GM18867 (cell line): ENCODE data around the gene TMPRSS4.

Experiments
- ATAC-seq: cut with Tn5 transposase; IDR thresholded peaks from one replicate; pipeline ENCODE4 v1.9.1; 2021; ENCODE audit warnings: mild to moderate bottlenecking, moderate library complexity; ENCODE audit not compliant: unreplicated experiment

TMPRSS4 gene

DNA sequence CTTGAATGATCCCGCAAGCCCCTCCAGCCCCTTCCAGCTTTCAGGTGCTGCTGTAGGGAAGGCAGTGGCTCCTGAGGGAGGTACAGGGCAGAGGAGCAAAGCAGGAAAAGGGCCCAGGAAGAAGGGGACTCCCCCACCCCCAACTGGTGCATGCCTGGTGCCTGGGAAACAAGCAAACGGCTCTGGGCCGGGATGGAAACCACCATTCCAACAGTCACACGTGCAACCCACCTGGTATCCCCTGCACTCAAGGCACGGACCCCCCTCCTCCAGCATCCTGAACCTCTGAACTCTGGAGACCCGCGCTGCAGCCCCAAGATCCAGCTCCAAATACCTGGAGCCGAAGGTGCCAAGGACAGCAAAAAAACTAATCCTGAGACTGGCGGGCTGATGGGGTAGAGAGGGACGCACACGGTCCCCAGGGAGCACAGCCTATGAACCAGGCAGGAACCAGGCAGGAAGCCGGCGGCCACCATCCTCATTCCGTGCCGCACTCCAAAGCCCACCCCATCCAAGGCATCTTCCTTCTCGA, 75.2 kb downstream of the TMPRSS4 start:
- ATAC-seq, result no peak

DNA sequence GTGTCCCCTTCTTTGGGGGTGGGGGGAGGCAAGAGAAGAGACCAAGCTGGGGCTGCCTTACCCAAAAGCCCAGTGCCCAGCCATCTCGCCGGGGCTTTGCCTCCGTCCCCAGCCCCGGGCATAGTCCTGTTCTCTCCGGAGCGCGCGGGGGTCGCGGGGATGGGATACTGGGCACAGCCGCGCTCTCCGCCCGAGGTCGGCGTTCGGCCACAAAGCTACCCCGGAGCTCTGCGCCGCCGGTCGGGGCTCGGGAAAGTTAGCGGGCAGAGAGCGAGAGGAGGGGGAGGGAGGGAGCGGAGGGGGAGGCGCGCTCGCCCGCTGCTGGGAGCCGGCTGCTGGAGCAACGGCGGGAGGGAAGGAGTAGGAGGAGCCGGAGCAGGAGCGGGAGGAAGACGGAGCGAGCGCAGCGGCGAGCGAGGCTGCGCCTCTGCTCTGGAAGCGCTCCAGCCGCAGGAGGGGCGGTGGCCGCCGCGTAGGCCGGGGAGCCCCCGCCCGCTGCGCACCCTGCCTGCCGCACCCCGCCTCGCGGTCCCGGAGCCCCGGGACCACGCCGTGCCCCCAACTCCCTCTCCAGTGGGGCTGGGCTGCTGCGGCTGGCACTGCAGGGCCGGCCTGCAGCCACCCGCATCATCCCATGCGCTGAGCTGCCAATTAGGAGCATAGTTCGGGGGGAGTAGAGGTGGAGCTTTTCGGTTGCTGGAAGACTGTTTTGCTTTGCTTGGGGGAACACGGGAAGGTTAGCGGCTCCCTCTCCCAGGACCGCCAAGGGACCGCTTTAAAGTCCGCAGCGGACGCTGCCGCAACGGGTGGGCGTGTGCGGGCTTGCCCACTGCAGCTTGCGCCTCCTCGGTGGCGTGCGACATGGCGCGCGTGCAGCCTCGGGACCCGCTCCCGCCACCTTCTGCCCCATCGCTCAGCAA, 75.9 kb downstream of the TMPRSS4 start, which contains the start of gene SCN4B:
Gene SCN4B (minus strand): TSS at position 272 of the 920 bp plus-strand sequence. CDS start 150 bp downstream, at position 122.
- no peak for ATAC-seq

DNA sequence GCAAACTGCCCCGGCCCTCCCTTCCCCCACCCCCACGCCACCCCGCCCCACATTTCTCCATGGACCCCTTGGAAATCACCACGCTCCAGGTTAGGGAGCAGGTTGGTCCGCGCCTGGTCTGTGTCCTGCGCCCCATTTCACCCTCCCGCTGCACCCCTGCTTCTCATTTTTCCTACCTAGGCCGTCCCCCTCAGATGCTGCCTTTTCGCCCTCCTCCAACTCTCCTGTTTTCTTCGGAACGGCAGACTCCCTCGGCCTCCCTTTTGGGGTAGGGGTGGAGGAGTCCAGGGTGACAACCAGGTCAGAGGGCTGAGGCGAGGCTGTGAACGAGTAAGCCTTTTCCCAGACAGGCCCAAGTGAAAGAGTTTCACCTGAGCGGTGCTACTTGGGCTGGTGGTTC, 76.6 kb downstream of the TMPRSS4 start:
- no peak for ATAC-seq

DNA sequence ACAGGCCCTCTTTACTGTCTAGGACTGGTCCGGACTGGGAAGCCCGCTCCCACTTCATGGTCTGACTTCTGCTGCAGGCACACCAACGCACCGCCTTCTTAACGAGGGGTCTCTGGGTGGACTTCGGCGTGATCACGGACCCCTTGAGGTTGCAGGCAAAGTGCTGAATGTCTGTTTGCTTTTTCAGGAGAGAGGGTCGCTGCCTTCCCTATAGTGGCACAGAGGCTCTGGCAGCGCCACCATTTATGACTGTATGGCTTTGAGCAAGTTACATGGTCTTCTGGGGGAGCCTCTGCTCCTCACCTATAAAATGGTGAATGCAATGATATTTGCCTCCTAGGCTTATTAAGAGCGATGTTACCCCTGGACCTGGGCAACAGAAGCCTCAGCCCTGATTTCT, 77.1 kb downstream of the TMPRSS4 start:
- no peak for ATAC-seq

DNA sequence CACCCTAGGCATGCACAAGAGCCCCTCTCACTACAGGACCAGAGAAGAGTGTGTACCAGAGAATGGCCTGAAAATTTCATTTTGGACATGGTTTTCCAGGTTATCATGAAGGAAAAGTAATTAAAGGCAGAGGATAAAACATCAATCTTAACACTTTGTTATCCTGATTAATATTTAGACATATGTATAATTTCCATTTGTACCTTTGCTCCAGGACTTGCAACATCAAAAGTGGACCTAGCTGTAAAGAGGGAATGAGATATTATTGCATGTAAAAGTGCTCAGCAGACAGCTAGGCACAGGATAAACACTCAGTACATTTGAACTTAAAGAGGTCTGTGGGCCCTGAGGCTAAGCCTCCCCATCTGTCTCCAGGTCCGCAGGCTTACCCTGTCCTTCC, 77.8 kb downstream of the TMPRSS4 start:
- ATAC-seq, result no peak

DNA sequence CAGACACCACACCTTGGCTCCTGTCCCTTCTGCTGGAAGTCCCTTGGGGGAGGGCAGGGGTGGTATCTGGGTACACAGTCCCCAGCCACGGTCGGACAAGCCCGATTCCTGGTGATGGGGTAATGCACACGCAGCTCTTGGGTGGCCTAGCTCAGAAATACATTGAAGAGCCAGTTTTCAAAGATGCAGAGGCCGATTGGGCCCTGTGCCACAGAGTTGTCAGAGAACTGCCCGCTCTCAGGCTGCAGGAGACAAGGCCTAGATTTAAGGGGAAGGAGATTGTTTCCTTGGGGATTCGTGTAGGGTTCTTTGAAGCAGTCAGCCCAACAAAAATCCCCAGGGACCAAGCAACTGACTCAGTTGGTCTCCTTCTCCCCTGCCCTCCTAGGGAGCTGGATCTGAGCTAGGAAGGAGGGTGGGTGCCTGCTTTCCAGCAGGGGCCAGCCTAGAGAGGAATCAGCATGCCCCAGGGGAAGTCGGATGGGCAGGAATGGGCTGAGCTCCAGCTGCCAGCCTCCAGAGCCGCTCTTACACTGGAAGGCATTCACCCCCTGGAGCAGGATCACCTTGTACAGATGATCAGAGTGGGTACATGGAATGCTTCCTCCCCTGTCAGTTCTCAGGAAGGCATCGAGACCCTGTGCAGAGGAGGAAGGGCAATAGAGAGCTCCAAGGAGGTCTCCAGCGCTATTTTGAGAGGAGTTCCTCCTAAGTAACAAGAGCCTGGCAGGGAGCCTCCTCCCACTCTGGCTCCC, 79.1 kb downstream of the TMPRSS4 start:
- ATAC-seq, result no peak

DNA sequence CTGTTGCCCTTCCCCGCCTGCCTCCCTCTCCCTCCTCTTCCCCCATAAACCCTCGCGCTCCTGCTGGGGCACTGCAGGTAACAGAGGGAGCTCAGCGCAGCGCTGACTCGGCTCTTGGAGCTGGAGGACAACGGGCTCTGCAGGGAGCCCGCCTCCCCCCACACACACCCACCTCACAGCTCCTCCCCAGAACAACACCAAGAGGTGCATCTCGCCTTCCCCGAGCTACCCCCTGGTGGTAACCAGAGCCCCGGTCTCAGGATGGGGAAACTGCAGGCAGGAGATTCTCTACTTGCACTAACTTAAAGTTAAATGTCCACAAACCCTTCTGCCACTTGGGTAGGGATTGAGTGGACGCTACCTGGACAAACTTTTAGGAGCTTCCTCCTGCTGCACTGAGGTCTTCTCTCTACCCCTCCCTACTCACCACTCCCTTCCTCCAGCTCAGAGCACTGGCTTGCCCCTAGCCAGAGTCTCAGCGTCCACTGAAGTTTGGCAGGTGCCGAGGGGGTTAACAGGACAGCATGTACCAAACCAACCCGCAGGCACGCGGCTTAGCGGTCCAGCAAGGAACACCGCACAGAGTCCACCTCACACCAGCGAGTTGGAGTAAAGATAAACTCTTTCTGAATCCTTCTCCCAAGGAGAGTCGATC, 79.8 kb downstream of the TMPRSS4 start:
- ATAC-seq, result no peak

DNA sequence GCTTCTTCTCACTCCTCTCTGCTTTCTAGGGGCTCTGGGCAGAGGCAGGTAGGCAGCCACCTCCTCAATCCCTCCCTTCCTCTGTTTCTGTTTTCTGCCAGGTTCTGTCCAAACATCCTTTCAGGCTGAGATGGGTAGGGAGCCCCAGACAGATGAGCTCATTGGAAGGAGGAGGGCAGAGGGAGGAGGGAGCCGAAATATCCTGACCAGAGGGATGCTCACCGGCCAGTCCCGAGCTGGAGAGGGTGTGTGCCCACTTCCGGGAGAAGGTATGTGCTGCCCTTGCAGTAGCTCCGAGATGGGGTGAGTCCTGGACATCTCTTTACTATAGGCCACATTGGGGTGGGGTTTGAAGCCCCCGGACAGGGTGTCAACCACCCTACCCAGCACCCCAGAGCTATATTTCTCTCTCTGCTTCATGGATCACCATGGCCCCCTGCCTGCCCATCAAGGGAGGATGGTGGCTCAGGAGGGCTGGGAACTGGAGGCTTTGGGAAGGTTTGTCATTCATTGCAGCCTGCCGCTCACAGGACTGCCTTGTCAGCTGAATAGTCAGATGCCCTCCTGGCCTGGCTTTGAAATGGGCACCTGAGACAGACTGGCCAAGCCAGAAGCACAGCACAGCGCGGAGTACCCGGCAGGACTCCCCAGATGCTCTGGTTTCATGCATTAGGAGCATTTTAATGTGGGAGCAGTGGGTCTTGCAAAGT, 80.5 kb downstream of the TMPRSS4 start:
- no peak for ATAC-seq

DNA sequence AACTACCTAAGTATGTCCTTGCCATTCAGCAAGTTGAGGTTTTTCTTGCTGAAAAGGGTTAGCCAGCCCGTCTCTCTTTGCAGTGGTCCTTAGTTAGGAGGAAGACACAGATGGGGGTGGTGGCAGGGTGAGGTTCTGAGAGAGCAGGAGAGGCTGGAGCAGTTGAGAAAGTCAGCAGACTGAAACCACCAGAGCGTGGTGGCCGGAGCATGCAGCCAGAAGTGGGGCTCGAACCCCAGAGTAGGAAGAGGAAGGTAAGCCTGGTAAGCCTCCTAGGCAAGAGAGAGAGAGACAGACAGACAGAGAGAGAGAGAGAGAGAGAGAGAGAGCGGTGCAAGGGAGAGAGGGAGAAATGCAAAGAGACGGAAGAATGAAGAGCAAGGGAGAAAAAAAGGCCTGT, 84.9 kb downstream of the TMPRSS4 start:
- no peak for ATAC-seq

DNA sequence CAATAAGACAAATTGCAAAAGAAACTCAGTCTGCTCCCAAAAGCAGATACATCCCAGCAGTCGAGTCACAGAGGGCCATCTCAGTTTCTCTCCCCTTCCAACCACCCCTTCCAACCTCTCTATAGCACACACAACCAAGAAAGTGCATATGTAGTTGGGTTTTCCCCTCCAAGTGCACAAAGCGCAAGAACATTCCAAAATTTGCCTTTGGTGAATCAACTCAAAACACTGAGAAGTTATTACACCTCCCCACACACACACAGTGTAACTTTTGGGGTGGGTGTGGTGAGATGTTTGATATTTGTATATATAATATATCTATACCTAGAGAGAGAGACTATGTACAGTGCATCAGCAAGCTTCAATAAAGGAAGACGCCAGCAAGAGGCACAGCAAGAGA, 86.0 kb downstream of the TMPRSS4 start:
- no peak for ATAC-seq

DNA sequence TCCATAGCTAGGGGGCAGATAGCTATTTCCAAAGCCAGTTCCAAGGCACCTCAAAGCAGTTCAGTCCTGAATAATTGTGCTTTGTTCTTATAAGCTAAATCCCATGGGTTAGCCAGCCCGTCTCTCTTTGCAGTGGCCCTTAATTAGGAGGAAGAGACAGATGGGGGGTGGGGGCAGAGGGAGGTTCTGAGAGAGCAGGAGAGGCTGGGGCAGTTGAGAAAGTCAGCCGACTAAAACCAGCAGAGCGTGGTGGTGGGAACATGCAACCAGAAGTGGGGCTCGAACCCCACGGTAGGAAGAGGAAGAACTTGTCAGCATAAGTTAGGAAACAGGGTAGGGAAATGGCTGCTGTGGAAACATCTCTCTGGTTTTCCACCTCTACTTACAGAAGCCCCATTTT, 86.6 kb downstream of the TMPRSS4 start:
- no peak for ATAC-seq

DNA sequence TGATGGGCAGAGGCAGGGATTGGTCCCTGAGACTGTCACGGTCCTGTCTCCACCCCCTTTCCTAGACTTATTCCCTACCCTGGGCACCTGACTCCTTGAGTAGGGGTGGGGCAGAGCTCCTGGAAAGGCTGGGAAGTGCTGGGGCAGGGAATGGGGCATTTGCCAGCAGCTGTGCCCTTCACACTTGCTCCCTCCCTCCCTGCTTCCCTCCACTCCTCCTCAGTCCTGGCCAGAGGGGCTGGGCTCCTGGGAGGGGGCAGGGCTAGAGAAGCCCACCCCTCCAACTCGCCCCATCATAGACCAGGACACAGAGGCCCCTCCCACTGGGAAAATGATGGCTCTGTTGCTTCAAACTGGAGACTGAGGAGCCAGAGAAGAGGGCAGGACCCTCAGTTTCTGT, 88.0 kb downstream of the TMPRSS4 start:
- no peak for ATAC-seq

DNA sequence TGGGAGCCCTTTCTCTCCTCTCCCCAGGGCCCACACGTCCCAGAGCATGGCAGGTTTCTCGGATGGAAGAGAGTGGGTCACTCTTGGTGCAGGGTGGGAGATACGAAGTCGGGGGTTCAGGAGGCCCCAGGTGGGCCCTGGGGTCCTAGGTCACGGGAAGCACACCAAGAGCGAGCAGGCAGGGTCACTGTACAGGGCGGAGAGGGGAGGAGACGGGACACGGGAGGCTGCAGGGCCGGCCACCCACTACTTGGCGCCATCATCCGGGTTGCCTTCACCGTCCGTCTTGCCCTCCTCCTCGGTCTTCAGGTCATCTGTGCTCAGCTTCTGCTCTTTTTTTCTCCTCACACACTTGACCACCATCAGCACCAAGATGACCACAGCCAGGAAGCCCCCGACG, 89.8 kb downstream of the TMPRSS4 start:
- no peak for ATAC-seq

DNA sequence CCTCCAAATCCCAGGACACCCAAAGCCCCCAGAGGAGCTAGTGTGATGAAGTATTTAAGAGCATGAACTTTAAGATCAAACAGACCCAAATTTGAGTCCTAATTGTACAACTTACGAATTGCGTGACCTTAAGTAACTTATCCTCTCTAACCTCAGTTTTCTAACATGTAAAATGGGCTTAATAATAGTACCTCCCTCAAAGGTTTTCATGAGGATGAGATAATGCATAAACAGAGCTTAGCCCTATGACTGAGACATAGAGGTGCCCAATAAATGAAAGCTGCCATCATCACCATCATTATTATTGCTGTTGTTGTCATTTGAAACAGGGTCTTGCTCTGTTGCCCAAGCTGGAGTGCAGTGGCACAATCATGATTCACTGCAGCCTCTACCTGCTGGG, 90.4 kb downstream of the TMPRSS4 start:
- no peak for ATAC-seq

DNA sequence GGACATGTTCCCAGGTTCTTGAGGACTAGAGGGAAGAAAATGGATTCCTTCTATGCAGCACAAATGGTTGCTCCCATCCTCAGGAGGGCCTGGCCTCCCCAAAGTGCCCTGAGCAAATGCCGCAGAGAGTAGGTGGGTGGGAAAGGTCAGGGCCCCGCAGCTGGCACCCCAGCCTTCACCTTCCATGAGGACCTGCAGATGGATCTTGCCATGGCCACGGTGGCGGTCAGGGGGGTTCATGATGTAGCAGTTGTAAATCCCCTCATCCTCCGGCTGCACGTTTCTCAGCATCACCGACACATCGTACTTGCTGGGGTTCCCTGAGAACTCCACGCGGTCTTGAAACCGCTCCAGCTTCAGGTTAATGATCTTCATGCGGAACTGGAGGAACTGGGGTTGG, 91.0 kb downstream of the TMPRSS4 start:
- ATAC-seq, result no peak

DNA sequence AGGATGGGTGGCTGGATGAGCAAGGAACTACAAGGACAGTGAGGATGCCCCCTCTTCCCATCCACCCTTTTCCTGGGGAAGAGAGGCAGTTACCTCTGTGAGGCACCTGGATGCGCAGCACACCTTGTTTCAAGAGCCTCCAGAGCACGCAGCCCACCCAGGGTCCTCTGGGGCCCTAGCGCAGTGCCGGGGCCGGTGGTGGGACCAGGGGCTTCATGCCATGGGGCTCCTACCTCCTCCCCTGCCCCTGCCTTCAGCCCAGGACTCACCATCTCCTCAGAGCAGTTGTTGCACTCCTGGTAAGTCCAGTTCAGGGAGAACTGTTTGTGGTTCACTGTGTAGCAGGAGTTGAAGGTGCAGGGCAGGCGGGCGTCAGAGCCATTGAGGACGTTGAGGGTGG, 91.4 kb downstream of the TMPRSS4 start:
- no peak for ATAC-seq

DNA sequence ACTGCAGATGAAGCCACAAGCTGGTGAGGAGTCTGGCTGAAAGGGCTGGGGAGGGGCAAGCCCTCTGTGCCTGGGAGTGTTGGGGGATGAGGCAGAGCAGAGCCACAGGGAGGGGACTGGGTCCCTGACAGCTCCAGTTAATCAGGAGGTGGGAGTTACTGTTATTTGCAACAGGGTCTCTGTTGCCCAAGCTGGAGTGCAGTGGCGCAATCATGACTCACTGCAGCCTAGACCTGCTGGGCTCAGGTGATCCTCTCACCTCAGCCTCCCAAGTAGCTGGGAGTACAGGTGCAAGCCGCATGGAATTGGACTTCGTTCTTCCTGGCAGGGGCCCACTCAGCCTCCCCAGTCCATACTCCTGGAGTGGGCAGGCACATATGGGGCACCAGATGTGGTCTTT, 91.9 kb downstream of the TMPRSS4 start:
- no peak for ATAC-seq

DNA sequence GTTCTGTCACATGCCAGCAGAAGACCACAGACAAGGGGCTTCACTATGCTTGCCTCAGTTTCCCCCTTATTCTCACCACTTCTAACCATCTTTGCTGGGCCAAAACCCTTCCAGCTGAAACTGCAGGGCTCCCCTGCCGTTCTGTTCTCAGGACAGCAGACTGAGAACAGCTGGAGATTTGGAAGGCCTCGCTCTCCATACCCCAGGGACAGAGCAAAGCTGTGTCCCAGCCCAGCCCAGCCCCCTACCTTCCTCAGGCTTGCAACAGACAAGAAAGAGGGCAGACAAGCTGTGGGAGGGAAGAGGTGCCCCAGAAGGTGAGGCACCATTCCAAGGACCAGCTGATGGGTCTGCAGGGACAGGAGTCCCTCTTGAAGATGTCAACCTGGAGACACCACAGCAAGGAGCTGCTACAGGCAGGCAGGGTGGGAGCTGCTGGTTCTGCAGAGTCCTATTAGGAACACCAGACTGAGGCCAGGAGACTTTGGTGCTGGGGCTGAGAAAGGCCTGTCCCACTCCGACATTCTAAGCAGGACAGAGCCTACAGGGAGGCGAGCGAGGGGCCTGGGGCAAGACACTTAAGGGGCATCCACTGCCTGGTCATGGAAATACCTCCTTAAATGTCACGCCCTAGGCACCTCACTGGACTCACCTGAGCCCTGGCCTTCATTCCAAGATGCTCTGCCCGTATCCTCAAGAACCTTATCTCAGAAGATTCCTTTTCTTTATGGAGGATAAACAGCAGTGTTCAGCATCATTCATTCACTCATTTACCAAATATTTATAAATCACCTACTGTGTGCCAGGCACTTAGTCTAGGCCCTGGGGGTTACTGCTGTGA, 92.6 kb downstream of the TMPRSS4 start:
- ATAC-seq, result no peak

DNA sequence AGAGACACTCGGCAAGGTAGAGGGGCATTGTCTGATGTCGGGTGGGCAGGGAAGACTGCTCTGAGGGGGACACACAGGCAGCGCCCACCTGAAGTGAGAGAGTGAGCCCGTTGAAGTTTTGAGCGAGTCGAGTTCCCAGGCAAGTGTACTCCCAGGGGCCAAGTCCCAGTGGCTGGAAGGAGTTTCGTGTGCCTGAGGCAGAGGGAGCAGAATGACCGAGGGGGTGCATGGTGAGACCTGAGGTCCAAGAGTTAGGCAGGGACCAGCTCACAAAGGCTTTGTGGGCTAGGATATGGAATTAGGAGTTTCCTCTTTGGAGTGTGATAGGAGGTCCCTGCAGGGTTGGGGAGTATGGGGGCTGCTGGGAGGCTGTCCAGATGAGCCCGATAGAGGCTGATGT, 93.4 kb downstream of the TMPRSS4 start:
- no peak for ATAC-seq

DNA sequence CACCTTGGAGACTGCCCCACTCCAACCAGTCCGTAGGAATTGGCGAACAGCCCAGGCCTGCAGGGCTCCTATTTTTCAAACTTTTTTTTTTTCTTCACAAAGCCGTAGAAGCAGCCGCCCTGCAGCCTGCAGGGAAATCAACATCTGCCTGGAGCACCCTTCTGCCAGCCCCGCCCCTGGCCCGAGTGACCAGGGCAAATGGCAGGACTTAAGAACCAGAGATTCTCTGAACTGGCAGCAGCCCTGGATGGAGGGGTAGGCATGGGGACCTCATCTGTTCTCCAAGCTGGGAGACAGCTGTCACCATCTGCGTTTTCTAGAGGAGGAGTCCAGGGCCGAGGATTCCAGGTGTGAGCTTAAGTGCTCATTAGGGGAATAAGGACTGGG, 94.0 kb downstream of the TMPRSS4 start:
- ATAC-seq, result no peak
